HEK293 (cell line): ENCODE data around the gene COX19.

Source experiments
- CTCF ChIP-seq: fragments of 450-650 bp; formaldehyde crosslinking; IDR thresholded peaks from 2 replicates; pipeline ENCODE4 v1.5.1; 2016; ENCODE audit warnings: missing biosample characterization, missing genetic modification characterization
- ZNF274 ChIP-seq, 2 experiments: fragments of 200-500 bp in 1 of 2; fragments of 450-650 bp in 1 of 2; sonication (Bioruptor generic) in 1 of 2; formaldehyde crosslinking in 1 of 2; IDR thresholded peaks; 2 replicates each; pipeline versions ENCODE4 v1.5.1 to v1.6.1; 2014 to 2016; ENCODE audit warnings: borderline replicate concordance in 1 of 2, inconsistent platforms in 1 of 2, low read length in 1 of 2, missing biosample characterization in 1 of 2, missing genetic modification characterization in 1 of 2
- ZNF426 ChIP-seq: fragments of 450-650 bp; formaldehyde crosslinking; IDR thresholded peaks from 2 replicates; pipeline ENCODE4 v1.5.1; 2017; ENCODE audit warnings: missing biosample characterization, missing genetic modification characterization, mild to moderate bottlenecking, inconsistent platforms, moderate library complexity

- TF ChIP-seq CTCF (tag by site-specific recombination) (no peak), ZNF274 (IDR thresholded peaks at IDR 0.05; ENCODE audit: low read length) (no peak), ZNF274 (tag by site-specific recombination; IDR thresholded peaks at IDR 0.05; ENCODE audit: borderline replicate concordance) (no peak), ZNF426 (tag by site-specific recombination) (no peak)
Observed at GRCh38 chr7:969403-969802, 5.9 kb downstream of the COX19 start.
